Effector CD4-positive, alpha-beta T cell (primary cell): ENCODE measurements around the gene DPYSL4.

Source experiments
- DNase-seq: peaks from one replicate; pipeline ENCODE4 v3.0.0-alpha.2; 2020

DPYSL4 gene

DNA sequence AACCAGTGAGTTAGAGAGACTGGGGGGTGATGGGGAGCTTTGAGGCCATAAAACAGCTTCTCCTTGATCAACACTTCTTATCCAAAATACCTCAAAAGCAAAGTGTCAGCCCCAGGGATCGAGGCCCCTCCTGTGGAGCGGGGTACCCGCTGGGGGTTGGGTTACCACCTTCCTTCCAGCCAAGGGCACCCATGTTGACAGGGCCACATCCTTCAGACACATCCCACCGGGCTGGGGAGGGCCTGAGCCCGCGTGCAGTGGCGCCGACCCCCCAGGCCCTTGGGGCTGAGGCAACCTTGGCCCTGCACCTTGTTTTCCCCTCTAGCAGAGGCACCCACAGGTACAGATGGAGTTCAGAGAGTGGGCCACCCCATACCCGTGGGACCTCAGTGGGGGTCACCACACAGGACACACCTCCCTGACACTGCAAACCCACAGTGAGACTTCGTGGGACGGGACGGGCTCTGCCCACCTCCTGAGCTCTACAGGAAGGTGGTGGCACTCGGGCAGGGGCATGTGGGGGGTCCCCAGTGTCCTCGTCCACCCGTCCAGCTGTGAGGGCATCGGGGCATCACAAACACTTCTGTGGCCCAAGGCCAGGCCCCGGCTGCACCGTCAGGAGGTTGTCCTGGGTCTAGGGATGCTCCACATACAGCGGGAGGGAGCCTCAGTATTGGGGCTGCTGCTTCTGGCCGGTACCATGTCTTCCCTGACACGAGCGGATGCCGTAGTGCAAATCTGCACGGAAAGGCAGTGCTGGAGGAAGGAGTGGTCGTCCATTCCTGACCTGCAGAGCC lies 10.7 kb downstream of the DPYSL4 start:
- no peak for DNase-seq

DNA sequence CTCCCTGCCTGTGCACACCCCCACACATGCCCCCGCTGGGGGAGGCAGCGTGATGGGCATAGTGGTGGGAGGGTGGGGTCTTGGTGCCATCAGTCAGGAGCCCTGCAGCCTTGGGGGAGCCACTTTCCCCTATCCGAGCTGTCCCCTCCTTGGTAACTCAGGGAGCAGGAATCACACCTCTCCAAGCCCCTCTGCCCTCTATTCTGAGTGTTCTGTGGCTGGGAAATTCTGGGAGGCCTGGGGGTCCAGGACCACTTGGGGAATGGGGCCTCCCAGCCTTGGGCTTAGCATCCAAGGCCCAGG lies 11.3 kb downstream of the DPYSL4 start:
- no peak for DNase-seq

DNA sequence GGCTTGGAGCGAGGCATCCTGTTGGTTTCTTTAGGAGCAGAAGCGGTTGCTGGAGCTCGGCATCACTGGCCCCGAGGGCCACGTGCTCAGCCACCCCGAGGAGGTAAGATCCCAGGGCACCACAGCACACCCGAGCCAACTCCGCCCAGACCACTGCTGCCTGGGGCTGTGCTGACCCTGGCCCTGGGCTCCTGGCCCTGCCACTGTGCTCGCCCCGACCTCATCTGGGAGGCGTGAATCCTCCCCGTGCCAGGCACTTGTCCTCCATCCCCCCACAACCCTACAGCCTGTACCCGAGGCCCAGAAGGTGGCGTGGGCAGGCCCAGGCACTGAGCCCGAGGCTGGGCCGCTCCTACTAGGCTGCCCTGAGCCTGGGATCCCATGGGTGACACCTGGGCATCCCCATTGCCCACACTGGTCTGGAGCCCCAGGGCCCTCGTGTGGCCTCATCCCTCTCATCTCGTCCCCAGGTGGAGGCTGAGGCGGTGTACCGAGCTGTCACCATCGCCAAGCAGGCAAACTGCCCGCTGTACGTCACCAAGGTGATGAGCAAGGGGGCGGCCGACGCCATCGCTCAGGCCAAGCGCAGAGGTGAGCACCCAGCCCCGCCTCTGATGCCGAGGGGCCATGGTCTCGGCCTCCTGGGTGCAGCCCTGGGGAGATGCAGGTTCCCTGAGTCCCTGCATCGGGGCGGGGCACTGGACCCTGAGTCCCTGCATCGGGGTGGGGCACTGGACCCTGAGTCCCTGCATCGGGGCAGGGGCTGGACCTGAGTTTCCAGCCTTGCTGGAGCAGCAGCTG lies 11.8 kb downstream of the DPYSL4 start:
- DNase-seq = no peak

DNA sequence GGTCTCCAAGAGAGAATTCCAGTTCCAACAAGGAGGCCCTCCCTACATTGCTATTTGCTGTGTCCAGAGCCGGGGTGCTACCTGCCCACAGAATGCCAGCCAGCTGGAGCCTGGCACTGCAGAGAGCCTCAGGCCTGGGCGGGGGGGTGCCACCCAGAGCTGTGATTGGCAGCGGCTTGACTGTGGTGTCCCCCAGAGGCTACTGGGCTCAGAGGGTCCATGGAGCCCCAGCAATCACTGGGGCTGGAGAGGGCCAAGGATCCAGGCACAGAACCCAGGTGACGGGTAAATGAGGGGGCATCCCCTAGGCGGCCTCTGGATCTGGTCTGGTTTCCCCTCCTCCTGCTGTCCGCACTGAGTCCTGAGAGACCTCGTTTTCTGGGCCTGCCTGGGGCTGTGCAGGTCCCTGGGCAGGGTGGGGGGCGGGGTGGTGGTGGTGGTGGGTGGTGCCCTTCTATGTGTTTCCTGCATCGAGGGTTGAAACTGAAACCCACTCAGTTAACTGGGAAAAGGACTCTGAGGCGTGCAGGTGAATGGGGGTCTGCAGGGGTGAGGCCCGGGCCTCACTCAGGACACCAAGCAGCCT lies 12.6 kb downstream of the DPYSL4 start:
- DNase-seq = no peak

DNA sequence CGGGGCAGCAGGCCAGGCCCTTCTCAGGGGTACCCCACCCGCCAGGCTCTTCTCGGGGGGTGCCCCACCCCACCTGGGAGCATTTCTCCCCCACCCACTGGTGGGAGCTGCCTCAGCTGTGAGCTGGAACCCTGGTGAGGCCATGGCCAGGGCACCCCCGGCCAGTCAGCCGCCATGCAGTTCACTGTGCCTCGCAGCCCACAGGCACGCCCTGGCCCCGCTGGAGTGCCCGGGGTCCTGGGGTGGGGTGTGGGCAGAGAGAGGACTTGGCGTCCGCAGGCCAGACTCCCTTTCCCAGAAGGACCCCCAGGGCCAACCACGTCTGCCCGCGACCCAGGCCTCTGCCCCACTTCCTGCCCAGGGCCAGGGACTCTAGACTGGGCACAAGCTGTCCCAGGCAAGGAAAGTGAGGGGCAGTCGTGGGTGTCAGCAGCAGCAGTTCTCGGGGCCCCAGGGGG lies 13.1 kb downstream of the DPYSL4 start:
- DNase-seq = no peak

DNA sequence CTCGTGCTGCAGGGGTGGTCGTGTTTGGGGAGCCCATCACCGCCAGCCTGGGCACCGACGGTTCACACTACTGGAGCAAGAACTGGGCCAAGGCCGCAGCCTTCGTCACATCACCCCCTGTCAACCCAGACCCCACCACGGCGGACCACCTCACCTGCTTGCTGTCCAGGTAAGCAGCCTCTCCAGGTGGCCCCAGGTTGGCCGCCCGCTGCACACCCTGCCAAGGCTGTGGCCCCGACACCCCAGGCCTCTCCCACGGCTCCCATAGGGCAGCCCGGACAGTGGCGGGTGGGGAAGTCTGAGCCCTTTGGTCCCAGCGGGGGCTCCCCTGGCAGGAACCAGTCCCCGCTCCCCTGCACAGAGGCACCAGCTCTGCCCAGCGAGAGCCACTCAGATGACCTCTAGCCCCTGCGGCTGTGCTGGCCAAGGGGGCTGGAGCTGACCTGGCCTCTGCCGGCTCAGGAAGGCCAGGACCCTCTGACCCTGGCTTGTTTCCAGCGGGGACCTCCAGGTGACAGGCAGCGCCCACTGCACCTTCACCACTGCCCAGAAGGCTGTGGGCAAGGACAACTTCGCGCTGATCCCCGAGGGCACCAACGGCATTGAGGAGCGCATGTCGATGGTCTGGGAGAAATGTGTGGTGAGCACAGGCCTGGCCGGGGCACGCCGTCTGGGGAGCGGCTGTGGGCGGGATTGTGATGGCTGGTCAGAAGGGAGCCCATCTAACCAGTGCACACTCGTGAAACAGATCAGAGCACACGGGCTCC lies 13.8 kb downstream of the DPYSL4 start:
- no peak for DNase-seq

DNA sequence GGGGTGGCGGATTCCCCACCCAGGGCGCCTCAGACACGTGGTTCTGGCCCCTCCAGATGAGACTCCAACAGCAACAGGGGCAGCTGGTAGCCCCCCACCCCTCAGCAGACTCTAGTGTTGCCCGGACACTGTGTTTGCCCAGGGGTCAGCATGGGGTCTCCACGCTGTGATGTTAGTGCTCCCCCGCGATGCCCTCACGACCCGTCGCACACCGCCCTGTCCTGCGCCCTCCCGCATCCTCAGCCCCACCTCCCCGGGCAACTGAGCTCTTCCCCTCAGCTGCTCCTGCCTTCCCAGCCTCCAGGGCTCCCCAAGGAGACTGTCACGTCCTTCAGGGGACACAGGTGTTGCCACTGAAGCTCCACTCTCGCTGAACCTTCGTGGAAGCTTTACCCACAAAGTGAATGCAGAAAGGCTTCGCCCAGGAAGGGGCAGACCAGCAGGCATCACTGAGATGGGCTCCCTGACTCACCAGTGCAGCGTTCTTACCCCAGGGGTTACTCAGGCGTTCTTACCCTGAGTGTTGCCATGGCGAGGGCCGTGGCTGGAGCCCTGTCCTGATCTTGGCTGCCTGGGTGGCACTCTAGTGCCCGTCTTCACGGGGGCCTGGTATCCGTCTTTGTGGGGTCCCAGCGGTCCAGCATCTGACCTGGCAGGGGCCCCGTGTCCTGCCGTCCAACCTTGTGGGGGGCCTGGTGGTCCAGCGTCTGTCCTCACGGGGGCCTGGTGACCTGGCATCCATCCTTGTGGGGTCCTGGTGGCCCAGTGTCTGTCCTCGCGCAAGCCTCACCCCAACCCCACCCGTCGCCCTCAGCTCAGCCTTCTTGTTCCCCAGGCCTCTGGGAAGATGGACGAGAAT lies 14.6 kb downstream of the DPYSL4 start:
- DNase-seq = no peak

DNA sequence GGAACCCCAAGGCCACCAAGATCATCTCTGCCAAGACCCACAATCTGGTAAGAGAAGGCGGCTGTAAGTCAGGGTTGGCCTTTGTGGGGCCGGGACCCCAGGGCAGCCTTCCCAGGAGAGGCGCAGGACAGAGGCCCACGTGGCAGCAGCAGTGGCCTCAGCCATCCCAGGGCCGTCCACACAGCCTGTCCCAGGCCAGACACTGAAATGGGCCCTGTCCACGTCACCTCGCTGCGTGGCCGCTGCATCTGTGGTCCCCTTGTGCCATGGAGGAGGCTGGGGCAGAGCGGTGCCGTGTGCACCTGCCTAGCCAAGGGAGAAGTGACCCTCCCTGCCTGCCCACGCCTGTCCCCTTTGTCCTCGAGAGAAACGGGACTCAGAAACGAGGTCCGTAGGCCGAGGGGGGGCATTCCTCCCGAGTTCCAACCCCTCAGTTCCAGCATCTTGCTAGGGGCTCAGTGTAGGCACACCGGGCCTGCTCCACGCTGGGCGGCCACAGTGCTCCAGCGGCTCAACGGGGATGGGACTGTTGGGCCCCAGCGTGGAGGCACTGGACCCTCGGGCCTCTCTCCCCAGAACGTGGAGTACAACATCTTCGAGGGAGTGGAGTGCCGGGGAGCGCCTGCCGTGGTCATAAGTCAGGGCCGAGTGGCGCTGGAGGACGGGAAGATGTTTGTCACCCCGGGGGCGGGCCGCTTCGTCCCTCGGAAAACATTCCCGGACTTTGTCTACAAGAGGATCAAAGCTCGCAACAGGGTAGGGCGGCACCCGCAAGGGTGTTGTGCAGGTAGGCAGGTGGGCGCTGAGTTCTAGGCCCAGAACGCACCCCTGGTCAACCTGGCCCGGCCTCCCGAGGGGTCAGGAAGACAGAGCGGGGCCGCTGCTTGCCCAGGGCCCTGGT lies 15.6 kb downstream of the DPYSL4 start:
- no peak for DNase-seq

DNA sequence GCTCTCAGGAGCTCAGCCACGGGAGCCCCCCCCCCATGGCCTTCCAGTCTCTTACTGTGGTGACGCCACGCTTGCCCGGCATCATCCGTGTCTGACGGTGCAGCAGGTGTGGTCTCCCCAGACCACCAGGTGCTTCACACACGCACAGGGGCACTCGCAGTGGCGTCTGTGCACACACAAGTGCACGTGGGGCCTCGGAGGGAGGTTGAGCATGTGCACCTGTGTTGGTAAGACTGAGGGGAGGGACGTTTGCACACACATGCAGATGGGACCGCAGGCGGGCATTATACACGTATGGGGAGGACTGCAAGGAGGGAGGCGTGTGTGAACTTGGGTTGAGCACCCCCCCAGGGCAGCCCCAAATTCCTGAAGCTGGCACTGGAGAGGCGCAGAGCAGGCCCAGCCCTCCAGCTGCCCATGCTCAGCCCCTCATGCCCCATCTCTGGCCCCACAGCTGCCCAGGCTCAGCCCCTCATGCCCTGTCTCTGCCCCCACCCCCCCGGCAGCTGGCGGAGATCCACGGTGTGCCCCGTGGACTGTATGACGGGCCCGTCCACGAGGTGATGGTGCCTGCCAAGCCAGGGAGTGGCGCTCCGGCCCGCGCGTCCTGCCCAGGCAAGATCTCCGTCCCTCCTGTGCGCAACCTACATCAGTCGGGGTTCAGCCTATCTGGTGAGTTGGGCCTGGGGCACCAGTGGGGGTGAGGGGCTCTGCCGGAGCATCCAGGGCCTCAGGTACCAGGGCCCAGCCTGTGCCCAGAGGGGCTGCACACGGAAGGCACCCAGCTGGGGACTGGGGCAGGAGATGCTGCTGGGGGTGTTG lies 16.7 kb downstream of the DPYSL4 start:
- DNase-seq = no peak

DNA sequence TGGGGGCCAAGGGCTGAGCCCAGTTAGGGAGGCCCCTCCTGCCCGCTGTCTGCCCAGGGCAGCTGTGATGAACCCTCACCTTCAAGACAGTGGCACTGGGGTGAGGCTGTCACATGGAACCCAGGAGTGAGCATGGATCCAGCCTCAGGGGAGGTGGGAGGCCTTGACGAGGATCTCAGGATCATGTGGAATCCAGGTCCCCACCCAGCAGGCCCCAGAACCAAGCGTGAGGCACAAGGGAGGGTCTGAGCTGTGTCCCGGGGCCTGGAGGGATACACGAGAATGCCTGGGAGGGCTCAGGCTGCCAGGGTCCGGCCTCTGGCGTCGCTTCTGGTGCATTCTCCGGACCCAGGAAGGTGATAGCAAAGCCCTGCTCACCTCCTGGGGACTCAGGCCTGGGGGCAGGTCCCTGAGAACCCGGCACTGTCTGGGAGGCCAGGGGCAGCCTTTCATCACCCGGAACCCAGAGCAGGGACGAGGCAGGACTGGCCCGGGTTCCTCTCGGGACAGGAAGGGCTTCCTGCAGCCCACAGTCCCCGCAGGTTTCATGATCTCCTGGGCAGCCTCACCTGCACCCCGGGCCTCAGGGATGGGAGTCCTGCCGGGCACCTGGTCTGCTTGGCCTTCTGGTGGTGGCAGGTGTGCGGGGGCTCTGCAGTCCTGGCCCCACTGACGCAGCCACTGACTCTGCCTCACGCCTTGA lies 17.5 kb downstream of the DPYSL4 start:
- no peak for DNase-seq

DNA sequence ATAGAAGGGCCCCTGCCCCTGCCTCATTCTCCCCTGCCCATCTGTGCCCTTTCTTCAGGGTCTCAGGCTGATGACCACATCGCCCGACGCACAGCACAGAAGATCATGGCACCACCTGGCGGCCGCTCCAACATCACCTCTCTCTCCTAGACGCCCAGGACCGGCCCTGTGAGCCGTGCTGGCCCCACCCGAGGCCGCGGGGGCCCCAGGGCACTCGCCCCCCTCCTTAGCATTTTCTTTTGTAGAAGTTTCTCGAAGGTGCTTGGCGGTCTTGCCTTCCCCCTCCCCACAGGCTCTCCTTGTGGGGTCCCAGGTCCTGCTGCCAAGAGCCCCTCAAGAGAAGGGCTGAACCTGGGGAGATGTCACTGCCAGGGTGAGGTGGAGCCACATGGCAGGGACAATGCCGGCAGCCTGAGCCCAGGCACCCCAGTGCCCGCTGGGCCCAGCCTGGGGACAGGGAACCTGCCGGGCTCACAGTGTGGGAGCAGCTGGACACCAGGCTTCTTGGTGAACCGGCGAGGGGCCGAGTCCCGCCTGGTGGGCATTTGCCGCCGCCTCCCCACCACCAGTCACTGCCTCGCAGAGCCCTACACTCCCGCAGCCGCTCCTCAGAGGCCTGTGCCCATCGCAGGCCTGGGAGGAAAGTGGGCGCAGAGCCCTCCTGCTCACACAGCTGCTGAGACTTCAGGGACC lies 18.2 kb downstream of the DPYSL4 start:
- DNase-seq = no peak

DNA sequence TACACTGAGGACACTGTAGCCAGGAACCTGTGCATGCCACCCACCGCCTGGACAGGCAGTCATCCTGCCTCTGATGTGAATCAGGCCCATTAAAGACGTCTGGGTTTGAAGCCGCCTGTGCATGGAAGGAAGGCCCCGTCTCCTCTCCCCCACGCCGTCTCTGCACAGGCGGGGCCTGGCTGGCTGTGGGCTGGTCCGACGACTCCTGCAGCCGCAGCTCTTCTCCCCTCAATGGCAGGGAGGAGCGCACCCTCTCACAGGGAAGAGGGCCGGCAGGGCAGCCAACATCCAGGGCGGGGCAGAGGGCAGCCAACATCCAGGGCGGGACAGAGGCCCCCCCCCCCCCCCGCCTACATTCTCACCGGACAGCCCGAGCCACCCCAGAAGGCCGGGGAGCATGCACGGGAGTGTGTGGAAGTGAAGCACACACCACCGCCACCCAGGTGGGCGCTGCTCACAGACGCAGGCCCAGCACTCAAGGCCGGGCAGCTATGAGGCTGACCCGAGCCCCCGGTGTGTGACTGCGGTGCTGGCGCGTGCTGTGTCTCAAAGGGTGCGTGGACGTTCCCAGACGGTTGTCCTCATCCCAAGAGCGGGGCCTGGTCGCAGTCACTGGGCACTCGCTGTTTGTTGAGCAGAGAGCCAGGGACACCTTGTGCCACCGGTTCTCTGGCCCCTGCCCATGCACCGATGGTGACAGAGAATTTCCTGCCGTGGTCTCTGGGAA lies 19.1 kb downstream of the DPYSL4 start:
- DNase-seq = no peak

DNA sequence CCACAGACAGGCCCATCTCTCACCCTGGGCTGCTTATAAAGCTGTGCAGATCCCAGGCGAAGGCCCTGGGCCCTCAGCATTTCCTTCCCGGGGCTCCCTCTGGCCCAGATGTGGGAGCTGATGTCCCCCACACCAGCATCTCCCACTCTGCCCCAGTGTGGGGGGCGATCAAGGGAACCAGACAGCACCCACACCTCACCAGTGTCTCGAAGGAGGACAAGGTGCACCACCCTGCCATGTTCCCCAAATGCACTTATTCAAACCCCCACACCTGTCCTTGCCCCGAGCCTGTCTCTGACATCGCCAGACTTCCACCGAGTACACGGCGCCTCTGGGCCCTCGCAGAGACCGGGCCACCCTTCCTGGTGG lies 19.6 kb downstream of the DPYSL4 start:
- DNase-seq = no peak

DNA sequence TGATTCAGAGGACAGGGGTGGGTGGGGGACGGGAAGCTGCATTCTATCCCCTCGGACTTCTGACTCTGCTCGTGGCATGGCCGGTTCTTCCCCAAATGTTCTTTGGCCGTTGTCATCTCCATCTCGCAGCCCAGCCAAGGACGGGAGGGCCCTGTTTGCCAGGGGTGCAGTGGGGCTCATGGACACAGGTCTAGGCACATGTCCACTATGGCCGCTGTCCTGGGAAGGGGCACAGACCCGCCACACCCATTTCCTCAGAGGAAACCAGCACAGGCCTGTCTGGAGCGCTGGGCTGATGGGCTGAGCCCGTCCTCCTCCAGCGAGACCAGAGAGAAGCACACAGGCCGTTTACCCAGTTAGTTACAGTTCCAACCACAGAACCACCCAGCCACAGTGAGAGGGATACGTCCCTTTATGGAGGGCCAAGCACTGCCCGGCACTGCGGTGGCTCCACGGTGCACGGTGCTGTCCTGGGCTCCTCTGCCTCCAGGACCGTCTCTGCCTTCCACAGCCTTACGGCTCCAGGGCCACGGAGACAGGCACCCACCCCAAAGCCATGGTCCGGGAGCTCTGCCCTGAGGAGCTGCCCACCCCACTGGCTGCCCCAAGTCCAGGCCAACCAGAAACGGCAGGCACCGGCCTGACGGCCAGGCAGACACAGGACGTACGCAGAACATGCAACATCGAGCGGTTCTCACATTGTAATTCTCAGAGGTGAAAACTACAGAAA lies 20.2 kb downstream of the DPYSL4 start:
- no peak for DNase-seq

DNA sequence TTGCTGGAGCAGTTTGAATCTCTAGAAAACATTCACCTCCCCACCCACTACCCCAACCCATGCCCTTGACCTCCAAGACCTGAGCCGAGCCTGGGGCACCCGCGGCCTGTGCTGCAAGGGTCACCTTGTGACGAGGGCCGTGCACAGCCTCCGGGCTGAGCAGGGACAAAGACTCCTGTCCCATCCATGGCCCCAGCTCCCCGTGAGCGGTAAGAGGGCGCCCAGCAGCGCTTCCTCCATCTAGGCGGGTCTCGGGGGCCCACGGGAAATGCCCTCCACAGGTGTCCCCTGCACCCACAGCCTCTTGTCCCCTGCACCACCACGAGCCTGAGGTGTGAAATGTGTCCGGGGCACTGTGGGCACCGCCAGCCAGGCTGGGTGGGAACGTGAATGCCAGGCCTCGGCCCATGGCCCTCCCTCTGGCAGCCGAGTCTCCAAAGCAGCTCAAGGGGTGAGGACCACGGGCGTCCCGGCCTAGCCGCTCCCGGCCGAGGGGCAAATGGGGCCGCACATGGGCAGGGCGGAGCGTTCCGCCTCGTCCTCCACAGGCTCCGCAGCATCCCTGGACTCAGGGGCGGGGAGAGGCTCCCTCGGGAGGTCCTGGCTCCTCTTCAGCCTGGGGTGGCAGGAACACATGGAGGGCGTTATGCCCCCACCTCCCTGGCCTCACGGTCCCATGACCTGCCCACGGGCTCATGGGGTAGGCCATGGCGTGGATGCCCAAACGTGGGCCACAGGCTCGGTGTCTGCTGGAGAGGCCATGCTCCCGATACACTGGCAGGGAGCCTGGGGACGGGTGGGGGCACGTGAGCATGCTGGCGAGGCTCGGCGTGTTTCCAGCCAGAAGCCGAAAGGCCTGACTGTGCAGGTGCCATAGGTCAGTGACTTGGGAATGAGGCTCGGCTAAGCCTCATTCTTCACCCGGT lies 21.1 kb downstream of the DPYSL4 start:
- no peak for DNase-seq

DNA sequence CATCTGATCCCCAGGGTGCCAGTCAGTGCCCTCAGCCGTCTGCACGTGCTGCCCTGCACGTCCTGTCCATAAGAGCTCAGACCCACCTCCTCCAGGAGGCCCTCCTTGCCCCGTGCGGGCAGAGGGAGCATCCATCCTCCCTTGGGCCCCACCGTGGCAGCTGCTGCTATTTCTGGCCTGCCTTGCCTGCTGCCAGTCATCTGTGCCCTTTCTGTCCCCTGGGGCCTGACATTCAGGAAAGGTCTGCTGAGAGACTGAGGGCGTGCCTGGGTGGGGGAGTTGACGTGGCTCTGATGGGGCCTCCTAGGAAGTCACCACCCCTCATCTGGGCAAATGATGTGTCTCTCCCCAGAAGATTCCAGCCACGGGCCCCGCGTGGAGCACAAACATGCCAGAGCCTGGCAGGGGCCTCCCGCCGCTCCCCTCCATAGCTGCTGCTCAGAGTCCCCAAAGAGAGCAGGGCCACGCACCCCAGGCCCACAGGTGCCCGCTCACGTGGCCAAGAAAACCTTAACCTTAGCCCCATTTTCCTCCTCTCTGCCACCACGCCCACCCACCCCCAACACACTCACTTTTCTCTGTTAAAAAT lies 21.8 kb downstream of the DPYSL4 start:
- DNase-seq = no peak
